Liver (tissue), 9 donors: ENCODE results near the gene PPM1B. TPM values are rescaled to one million over a fixed set of nuclear protein-coding genes. Genes with fewer than 3 reads are reported as not detected.

ENCODE experiments used
- DNase-seq: peaks from one replicate; pipeline ENCODE4 v3.0.0-alpha.2; 2017; ENCODE audit warnings: low spot score
- H3K27ac ChIP-seq, 2 donors: one replicate each; pipeline ENCODE4 v1.7.0; 2013; ENCODE audit warnings: inconsistent platforms in 2 of 2, low read length in 2 of 2, control low read depth in 1 of 2, low read depth in 1 of 2, mild to moderate bottlenecking in 1 of 2
- H3K27me3 ChIP-seq, 4 donors: one replicate each; pipeline versions ENCODE4 v1.6.1 to v1.7.0; 2013; ENCODE audit warnings: low read length in 3 of 4, inconsistent platforms in 1 of 4, mild to moderate bottlenecking in 1 of 4, moderate library complexity in 1 of 4; ENCODE audit not compliant: control insufficient read depth in 4 of 4, insufficient read depth in 4 of 4
- H3K36me3 ChIP-seq, 4 donors: one replicate each; pipeline versions ENCODE4 v1.6.1 to v1.7.0; 2013; ENCODE audit warnings: low read length in 3 of 4, mild to moderate bottlenecking in 3 of 4, low read depth in 1 of 4, moderate library complexity in 1 of 4; ENCODE audit not compliant: control insufficient read depth in 4 of 4, insufficient read depth in 3 of 4
- H3K4me1 ChIP-seq, 4 donors: one replicate each; pipeline versions ENCODE4 v1.6.1 to v1.7.0; 2013; ENCODE audit warnings: low read length in 3 of 4, mild to moderate bottlenecking in 3 of 4, moderate library complexity in 1 of 4; ENCODE audit not compliant: control insufficient read depth in 4 of 4, insufficient read depth in 4 of 4
- H3K4me3 ChIP-seq, 3 donors: one replicate each; pipeline versions ENCODE4 v1.6.1 to v1.7.0; 2013; ENCODE audit warnings: low read length in 3 of 3, control low read depth in 1 of 3, low read depth in 1 of 3, mild to moderate bottlenecking in 1 of 3
- H3K9ac ChIP-seq, 2 donors: one replicate each; pipeline ENCODE4 v1.7.0; 2013; ENCODE audit warnings: low read length in 2 of 2, mild to moderate bottlenecking in 2 of 2, moderate library complexity in 2 of 2, control low read depth in 1 of 2, low read depth in 1 of 2
- H3K9me3 ChIP-seq, 4 donors: one replicate each; pipeline versions ENCODE4 v1.6.1 to v1.7.0; 2013; ENCODE audit warnings: low read length in 3 of 4; ENCODE audit not compliant: control insufficient read depth in 4 of 4
- EGR1 ChIP-seq, 2 donors: IDR thresholded peaks; 2 replicates each; pipeline ENCODE4 v1.6.1; 2016 to 2018; ENCODE audit warnings: antibody characterized with exemption in 2 of 2, low read depth in 2 of 2
- FOXA1 ChIP-seq: IDR thresholded peaks from 2 replicates; pipeline ENCODE4 v1.6.1; 2016; ENCODE audit warnings: antibody characterized with exemption
- FOXA2 ChIP-seq: IDR thresholded peaks from 2 replicates; pipeline ENCODE4 v1.6.1; 2016; ENCODE audit warnings: antibody characterized with exemption
- GABPA ChIP-seq, 2 donors: IDR thresholded peaks in 1 of 2; conservative IDR thresholded peaks in 1 of 2; 2 replicates each; pipeline ENCODE4 v1.6.1; 2016; ENCODE audit warnings: antibody characterized with exemption in 2 of 2, mild to moderate bottlenecking in 1 of 2, moderate library complexity in 1 of 2
- HNF4A ChIP-seq, 2 donors: conservative IDR thresholded peaks; 2 replicates each; pipeline ENCODE4 v1.6.1; 2016; ENCODE audit warnings: antibody characterized with exemption in 2 of 2, mild to moderate bottlenecking in 2 of 2
- JUND ChIP-seq, 2 donors: IDR thresholded peaks; 2 replicates each; pipeline ENCODE4 v1.6.1; 2016; ENCODE audit warnings: antibody characterized with exemption in 2 of 2
- NR2F2 ChIP-seq: IDR thresholded peaks from 2 replicates; pipeline ENCODE4 v1.6.1; 2016; ENCODE audit warnings: antibody characterized with exemption
- RAD21 ChIP-seq, 2 donors: IDR thresholded peaks; 2 replicates each; pipeline ENCODE4 v1.6.1; 2016; ENCODE audit warnings: antibody characterized with exemption in 2 of 2, mild to moderate bottlenecking in 2 of 2
- RXRA ChIP-seq, 2 donors: IDR thresholded peaks; 2 replicates each; pipeline ENCODE4 v1.6.1; 2017 to 2018; ENCODE audit warnings: antibody characterized with exemption in 2 of 2, mild to moderate bottlenecking in 1 of 2
- SP1 ChIP-seq: IDR thresholded peaks from 2 replicates; pipeline ENCODE4 v1.6.1; 2018; ENCODE audit warnings: antibody characterized with exemption, mild to moderate bottlenecking
- TAF1 ChIP-seq: conservative IDR thresholded peaks from 2 replicates; pipeline ENCODE4 v1.6.1; 2016; ENCODE audit warnings: antibody characterized with exemption, mild to moderate bottlenecking
- YY1 ChIP-seq: IDR thresholded peaks from 2 replicates; pipeline ENCODE4 v1.6.1; 2016; ENCODE audit warnings: antibody characterized with exemption, mild to moderate bottlenecking
- WGBS: extraction: QIAGEN DNeasy Blood & Tissue Kit; methylation state at CpG from one replicate; pipeline ENCODE4 v1.1.7; 2013; 5-methylcytosine and 5-hydroxymethylcytosine counted together
- polyA plus RNA-seq, 2 donors: library from polyadenylated mRNA; stranded (reverse) in 1 of 2; unstranded in 1 of 2; fragments of 200-250 nt in 1 of 2; fragments of >200 nt in 1 of 2; fragmentation: Nextera tagmentation in 1 of 2; extraction: Ambion mirVana in 1 of 2; gene quantifications; one replicate each; pipeline versions ENCODE4 v1.2.1 to v1.2.3, GENCODE V29; 2013 to 2015
- total RNA-seq, 2 donors: library from RNA; depleted of rRNA; stranded (reverse); fragments of >200 nt; gene quantifications; one replicate each; pipeline ENCODE4 v1.2.3, GENCODE V29; 2014
- TF ChIP-seq, protein P1 (sequence below): IDR thresholded peaks from 2 replicates; pipeline ENCODE4 v1.6.1; 2016; ENCODE audit warnings: antibody characterized with exemption
- TF ChIP-seq, protein P2 (sequence below): IDR thresholded peaks from 2 replicates; pipeline ENCODE4 v1.6.1; 2016; ENCODE audit warnings: antibody characterized with exemption
- TF ChIP-seq, protein P3 (sequence below): IDR thresholded peaks from 2 replicates; pipeline ENCODE4 v1.6.1; 2016; ENCODE audit warnings: antibody characterized with exemption, mild to moderate bottlenecking
- TF ChIP-seq, protein P4 (sequence below): fragments of 150-350 bp; IDR thresholded peaks from 2 replicates; pipeline ENCODE4 v1.5.1; 2017; ENCODE audit warnings: improper control_type of control experiment, low read depth, low read length; ENCODE audit not compliant: missing input control
- donor health status: healthy.
- donor health status: healthy.
- donor health status: healthy.
- donor health status: healthy.
- donor health status: healthy.

The PPM1B gene
- total and polyA plus RNA-seq, 4 donors: 13.5 to 38.5 (median 30.8) TPM

DNA sequence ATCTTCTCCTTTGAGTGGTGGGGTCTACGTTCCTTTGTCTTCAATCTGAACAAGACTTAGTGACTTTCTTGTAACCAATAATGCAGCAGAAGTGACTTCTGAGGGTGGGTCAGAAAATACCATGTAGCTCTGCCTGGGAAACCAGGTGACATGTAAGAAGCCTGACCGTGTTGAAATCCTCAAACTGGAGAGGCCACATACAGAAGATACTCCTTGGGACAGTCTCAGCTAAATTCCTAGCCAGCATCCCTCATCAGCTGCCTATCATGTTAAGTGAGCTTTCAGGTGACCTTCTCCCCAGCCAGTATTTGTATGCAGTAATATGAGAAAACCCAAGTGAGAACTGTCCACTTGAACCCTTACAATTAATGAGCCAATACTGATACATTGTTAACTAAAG is 27.0 kb downstream of the PPM1B start:
- H3K27me3 ChIP-seq: no peaks in the 10 kb centered on the region
- no peaks in the 10 kb centered on the region for H3K9me3 ChIP-seq
- no peak overlapping the region for H3K9ac ChIP-seq
- TF ChIP-seq, protein P1, sequence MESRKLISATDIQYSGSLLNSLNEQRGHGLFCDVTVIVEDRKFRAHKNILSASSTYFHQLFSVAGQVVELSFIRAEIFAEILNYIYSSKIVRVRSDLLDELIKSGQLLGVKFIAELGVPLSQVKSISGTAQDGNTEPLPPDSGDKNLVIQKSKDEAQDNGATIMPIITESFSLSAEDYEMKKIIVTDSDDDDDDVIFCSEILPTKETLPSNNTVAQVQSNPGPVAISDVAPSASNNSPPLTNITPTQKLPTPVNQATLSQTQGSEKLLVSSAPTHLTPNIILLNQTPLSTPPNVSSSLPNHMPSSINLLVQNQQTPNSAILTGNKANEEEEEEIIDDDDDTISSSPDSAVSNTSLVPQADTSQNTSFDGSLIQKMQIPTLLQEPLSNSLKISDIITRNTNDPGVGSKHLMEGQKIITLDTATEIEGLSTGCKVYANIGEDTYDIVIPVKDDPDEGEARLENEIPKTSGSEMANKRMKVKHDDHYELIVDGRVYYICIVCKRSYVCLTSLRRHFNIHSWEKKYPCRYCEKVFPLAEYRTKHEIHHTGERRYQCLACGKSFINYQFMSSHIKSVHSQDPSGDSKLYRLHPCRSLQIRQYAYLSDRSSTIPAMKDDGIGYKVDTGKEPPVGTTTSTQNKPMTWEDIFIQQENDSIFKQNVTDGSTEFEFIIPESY: no peak
- no peak for TF ChIP-seq RXRA (IDR thresholded peaks at IDR 0.05)
- TF ChIP-seq SP1: no peak
- TF ChIP-seq, protein P2, sequence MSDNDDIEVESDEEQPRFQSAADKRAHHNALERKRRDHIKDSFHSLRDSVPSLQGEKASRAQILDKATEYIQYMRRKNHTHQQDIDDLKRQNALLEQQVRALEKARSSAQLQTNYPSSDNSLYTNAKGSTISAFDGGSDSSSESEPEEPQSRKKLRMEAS: no peak
- no peak for TF ChIP-seq EGR1 (IDR thresholded peaks at IDR 0.05; ENCODE audit: low read depth in 2 of 2)
- H3K4me1 ChIP-seq: peaks cover 0 to 3% (median 0%) of the 10 kb centered on the region in 4 donors
- H3K27ac ChIP-seq: no peak overlapping the region
- no peak for DNase-seq
- H3K36me3 ChIP-seq: no peaks in the 10 kb centered on the region
- WGBS: 96% methylated on average over 2 of the region's 2 CpGs
- H3K4me3 ChIP-seq: no peak overlapping the region

DNA sequence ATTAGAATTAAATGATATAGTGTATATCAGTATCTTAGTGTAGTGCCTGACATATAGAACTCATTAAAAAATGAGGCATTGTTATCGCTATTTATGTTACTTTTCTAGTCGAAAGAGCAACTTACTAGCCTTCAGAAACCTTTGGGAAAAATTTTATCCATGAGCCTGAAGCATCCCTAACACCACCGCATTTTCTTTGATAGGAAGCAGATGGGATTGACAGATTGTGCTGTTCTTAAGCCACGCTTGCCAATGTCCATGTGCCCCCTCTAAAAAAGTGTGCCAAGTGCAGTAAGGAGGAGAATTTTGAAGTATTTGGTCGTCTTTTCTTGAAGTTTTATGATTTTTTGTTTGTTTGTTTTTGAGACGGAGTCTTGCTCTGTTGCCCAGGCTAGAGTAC is 29.1 kb downstream of the PPM1B start:
- Histone ChIP-seq H3K27ac (no peak overlapping the region), H3K9me3 (no peaks in the 10 kb centered on the region), H3K4me3 (no peak overlapping the region), H3K27me3 (no peaks in the 10 kb centered on the region), H3K9ac (no peak overlapping the region), H3K4me1 (no peaks in the 10 kb centered on the region), H3K36me3 (peaks cover 0 to 7% (median 3%) of the 10 kb centered on the region in 4 donors)
- WGBS: 97% methylated on average over 6 of the region's 6 CpGs
- no peak for DNase-seq
- TF ChIP-seq HNF4A (conservative IDR thresholded peaks at IDR 0.05): no peak
- no peak for TF ChIP-seq TAF1
- TF ChIP-seq, protein P3, sequence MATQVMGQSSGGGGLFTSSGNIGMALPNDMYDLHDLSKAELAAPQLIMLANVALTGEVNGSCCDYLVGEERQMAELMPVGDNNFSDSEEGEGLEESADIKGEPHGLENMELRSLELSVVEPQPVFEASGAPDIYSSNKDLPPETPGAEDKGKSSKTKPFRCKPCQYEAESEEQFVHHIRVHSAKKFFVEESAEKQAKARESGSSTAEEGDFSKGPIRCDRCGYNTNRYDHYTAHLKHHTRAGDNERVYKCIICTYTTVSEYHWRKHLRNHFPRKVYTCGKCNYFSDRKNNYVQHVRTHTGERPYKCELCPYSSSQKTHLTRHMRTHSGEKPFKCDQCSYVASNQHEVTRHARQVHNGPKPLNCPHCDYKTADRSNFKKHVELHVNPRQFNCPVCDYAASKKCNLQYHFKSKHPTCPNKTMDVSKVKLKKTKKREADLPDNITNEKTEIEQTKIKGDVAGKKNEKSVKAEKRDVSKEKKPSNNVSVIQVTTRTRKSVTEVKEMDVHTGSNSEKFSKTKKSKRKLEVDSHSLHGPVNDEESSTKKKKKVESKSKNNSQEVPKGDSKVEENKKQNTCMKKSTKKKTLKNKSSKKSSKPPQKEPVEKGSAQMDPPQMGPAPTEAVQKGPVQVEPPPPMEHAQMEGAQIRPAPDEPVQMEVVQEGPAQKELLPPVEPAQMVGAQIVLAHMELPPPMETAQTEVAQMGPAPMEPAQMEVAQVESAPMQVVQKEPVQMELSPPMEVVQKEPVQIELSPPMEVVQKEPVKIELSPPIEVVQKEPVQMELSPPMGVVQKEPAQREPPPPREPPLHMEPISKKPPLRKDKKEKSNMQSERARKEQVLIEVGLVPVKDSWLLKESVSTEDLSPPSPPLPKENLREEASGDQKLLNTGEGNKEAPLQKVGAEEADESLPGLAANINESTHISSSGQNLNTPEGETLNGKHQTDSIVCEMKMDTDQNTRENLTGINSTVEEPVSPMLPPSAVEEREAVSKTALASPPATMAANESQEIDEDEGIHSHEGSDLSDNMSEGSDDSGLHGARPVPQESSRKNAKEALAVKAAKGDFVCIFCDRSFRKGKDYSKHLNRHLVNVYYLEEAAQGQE: no peak

DNA sequence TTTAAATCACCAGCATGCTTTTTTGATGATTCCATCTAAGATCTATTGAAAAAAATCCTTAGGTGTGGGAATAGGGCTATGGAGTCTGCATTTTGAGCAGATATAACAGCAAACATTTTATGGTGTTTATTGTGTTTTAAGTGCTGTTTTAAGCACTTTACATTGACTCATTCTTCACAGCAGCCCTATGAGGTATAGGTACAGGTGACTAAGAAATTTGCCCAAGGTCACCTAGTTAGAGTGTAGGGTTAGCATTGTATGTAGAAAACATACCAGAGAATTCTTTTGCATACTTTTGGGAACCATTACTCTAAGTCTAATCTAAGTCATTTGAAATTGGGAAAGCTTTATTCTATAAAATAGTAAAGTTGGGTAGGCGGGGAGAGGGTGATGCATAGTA is 31.3 kb downstream of the PPM1B start:
- WGBS: 99% methylated on average over 1 of the region's 1 CpG
- no peaks in the 10 kb centered on the region for H3K9me3 ChIP-seq
- H3K27me3 ChIP-seq: no peaks in the 10 kb centered on the region
- no peak overlapping the region for H3K9ac ChIP-seq
- peaks cover 0 to 7% (median 3%) of the 10 kb centered on the region in 4 donors for H3K36me3 ChIP-seq
- no peaks in the 10 kb centered on the region for H3K4me1 ChIP-seq
- H3K27ac ChIP-seq: no peak overlapping the region
- no peak overlapping the region for H3K4me3 ChIP-seq
- no peak for DNase-seq
- TF ChIP-seq JUND (IDR thresholded peaks at IDR 0.05) (no peak), FOXA2 (no peak), HNF4A (conservative IDR thresholded peaks at IDR 0.05) (no peak), SP1 (no peak), TAF1 (no peak), YY1 (no peak), NR2F2 (no peak), GABPA (IDR thresholded peaks at IDR 0.05 in 1 of 2, conservative IDR thresholded peaks at IDR 0.05 in 1 of 2) (no peak), FOXA1 (no peak), EGR1 (IDR thresholded peaks at IDR 0.05; ENCODE audit: low read depth in 2 of 2) (no peak), RXRA (IDR thresholded peaks at IDR 0.05) (no peak), RAD21 (IDR thresholded peaks at IDR 0.05) (no peak)
- TF ChIP-seq, protein P4, sequence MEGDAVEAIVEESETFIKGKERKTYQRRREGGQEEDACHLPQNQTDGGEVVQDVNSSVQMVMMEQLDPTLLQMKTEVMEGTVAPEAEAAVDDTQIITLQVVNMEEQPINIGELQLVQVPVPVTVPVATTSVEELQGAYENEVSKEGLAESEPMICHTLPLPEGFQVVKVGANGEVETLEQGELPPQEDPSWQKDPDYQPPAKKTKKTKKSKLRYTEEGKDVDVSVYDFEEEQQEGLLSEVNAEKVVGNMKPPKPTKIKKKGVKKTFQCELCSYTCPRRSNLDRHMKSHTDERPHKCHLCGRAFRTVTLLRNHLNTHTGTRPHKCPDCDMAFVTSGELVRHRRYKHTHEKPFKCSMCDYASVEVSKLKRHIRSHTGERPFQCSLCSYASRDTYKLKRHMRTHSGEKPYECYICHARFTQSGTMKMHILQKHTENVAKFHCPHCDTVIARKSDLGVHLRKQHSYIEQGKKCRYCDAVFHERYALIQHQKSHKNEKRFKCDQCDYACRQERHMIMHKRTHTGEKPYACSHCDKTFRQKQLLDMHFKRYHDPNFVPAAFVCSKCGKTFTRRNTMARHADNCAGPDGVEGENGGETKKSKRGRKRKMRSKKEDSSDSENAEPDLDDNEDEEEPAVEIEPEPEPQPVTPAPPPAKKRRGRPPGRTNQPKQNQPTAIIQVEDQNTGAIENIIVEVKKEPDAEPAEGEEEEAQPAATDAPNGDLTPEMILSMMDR: no peak
- TF ChIP-seq, protein P3: no peak
- TF ChIP-seq, protein P2: no peak
